Activated gamma-delta T cell treated with Interleukin-2 at 50 U/mL for 16 hours (primary cell): ENCODE data around the gene ALDH1B1.

ENCODE experiments used
- DNase-seq: peaks from one replicate; pipeline ENCODE4 v3.0.0-alpha.2; 2020

Gene ALDH1B1

DNA sequence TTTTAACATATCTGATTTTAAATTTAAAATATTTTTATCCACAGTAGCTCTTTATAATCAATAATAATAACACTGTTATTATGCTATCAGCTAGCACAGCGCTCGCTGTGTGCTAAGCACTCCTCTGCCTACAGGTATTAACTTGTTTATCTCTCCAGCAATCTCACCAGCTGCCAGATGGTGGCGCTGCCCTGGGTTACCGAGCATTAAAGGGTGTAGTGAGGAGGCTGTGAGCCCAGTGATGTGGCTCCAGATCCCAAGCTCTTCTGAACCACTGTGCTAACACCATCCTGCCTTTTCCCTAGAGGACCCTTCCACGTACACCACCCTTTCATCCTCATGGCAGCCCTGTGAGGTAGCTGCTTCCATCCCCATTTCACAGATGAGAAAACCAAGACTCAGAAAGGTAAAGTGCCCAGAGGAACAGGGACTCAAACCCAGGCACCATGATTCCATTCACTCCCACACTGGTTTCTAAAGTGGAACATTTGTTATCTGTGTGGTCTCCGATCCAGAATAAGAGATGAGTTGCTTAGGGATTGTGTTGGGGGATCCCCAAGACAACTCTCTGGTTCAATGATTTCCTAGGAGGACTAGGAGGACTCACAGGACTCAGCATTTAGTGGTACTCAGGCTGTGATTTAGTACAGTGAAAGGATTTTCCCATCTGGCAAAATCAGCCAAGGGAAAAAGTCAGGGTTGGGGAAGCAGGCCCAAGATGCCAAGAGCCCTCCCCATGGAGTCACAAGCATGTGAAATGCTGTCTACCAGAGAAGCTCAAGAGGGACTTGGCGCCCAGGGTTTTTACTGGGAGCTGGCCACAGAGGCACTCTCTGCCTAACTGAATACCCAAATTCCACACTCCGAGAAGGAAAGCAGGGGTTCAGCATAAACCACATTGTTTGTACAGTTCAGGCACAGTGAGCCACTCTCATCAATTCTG is 24.8 kb downstream of the ALDH1B1 start:
- no peak for DNase-seq

DNA sequence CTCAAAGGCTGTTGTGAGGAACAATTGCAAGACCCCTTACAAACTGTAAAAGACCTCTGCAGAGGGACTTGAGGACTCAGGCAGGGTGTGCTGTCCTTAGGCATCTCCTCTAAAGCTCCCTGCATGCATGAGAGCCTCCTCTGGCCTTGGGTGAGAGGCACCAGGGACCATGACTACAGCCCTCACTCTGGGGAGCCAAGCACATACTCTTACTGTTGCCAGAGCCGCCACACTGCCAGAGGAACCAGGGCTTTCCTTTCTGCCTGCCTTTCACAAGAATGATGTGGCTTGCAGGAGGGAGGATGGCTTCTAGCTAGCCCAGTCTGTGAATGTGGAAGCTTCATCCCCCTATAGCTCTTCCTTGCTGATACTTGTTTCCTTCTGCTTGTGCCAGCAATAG is 25.9 kb downstream of the ALDH1B1 start:
- DNase-seq = no peak

DNA sequence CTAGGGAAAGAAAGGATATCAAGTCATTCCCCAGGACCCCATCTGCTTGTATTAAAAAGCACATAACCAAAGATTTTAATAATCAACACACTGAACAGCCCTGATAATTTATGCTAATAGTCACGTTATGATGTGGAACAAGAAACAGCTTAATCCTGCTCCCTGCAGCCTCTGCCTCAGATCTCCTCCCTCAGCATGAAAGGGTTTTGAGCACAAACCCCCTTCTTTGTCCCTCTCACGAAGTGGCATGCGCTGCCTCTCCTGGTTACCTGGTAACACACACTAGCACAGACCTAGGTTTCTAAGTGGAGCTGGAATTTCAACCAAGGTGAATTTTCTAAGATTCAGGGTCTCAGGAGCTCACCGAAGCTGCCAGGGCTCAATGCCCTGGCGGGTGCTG is 26.7 kb downstream of the ALDH1B1 start:
- no peak for DNase-seq

DNA sequence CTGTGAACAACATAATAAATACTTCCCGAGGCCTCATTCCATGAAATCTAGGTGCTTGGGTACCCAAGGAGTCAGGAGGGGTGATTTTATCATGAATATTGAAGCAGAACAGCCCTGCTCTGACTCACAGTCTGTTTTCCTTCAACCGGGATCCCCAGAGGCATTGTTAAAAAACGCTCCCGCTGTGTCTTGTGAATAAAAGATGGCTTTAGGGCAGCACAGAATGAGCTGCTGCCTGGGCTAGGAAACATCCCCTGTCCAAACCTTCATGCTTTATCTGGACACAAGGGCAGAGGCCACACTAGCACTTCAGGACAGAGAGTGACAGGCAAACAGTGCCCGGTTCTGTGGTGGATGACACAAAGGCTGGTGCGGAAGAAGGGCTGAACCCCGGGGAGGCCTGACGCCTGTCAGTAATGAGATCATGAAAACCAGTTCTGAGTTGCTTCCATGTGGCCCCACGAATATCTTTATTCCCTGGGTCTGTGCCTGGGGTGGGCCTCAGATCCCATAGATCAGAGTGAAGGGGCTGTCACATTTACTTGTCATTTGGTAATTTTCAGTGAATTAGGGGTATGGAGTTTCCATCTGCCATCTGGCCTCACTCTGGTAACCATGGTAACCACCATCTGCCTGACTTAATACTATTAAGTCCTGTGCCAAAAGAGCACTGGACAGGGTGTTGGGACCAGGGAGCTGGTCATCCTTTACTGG is 29.2 kb downstream of the ALDH1B1 start:
- no peak for DNase-seq

DNA sequence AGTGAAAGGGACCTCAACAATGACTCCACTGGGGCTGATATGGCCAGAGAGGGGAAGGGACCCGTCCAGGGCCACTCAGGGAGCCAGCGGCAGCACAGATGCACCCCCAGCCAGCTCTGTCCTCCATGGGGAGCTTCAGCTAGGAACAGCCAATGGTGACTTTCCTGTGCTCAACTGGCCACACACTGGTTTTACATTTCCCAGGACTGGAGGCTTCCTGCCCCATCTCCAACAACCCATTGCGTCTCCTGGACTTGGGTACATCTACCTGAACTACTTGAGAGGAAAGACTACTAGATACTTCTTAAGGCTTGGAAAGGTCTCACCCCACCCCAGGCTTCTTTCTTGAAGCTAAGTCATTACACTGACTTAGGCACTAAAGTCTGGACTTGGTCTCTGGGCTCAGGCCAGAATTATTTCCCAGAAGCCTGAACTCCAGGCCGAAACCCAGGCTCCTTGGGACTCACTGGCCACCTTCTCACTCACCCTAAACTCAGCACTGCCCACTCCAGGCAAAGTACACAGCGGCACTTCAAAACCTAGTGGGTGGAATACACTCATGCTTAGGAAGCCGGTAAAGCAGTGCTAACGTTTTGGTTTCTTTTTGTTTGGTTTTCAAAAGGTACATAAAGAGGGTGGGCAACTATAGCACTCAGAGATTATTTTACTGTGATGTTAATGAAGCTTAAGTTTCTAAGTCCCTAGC is 30.2 kb downstream of the ALDH1B1 start:
- DNase-seq = no peak

DNA sequence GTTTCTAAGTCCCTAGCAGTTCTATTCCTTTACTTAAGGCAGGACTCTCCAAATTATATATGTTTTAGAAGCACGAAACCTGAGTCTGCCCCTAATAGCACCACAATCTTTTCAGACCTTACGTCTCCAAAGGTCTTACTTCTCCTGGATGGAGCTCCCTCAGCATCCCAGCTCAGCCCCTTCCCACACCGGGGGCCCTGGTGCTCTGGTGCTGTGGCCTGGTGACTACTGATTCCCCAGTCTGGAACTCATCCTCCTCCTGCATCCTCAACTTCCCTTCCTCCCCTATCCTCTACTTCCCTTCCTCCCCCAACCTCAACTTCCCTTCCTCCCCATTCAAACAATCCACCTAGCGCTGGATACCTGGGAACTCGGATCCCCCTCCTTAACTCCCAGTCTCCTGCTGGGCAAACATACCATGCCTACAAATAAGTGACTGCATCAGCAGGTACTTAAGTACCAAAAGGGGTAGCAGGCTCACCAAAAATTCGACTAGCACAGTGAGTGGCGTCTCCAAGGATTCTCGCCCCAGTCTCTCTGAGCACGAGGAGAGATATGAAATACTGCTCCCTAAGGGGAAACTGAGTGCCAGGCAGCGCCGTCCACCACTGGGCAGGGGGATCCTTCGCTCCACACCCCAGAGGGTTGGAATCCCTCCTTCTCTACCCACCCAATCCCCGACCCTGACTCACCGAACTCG is 30.9 kb downstream of the ALDH1B1 start:
- DNase-seq = no peak

DNA sequence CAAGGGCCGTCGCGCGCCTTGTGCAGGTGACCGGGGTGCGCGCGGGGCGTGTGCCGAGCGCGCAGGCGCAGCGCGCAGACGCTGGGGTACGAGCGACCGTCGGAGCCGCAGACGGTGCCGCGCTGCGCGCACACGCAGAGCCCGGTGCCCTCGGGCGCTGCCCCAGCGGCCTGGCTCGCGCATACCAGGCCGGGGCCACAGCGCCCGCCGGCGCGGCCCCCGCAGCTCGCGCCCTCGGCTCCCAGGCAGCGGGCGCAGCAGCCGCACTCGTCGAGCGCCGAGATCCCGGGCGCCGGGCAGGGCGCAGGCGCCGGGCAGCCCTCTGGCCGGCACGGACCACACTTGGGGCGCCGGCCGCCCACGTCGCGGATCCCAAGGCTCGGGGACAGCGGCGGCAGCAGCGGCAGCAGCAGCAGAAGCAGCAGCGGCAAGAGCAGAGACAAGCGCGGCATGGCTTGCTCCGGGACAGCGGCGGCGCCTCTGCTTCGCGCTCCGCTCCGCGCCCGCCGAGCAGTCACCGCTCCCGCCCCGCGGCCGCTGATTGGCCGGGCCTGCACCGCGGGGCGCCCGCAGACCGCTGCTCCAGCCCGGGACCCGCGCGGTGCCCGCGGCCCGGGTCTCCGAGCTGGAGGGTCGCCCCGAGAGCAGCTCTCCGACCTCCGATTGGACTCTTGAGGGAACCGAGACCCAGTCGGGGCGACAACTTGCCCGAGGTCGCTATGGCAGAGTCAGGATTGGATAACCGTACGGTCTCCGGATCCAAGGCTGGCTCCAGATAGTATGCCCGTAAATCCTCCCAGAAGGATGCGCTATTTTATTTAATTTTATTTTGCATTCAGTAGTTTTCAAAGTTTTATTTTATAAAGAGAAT is 31.7 kb downstream of the ALDH1B1 start, which contains the start of gene IGFBPL1:
Gene IGFBPL1, minus strand, starts transcription at position 482 of the 871 bp plus-strand sequence. Its CDS starts 30 bp downstream, at position 452.
- DNase-seq = no peak

DNA sequence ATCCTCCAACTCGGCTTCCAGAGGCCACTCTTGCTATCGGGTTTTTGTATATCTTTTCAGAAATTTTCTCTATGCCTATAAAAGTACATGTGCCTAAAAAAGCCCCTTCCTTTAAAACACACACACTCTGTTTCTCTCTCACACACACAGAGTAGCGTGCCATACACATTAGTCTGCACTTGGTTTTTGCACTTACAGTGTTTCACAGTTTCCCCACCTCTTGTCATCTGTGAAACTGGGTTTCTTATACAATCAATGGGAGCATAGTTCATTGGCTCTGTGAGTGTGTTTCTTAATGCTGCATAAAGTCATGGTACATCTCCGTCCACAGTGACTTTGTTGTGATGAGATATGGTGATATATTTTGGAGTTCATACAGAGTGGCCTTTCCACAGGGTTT is 32.4 kb downstream of the ALDH1B1 start:
- DNase-seq = no peak

DNA sequence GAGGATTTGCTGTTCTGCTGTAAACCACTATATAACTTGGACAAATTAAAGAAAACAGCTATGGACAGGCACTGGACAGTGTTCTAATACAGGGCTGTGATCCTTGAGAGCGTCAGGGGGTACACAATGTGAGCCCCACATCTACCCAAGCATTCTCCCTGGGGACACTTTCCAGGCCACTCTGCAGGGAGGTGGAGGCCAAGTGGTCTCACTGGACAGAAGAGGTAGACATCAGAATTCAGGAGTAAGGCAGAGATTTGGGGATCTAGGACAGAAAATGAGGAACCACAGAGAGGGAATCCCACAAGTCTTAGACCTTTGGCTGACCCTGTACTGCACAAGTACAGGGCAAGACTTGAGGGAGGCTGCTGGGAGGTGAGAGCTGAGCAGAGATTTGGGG is 35.6 kb downstream of the ALDH1B1 start:
- no peak for DNase-seq

DNA sequence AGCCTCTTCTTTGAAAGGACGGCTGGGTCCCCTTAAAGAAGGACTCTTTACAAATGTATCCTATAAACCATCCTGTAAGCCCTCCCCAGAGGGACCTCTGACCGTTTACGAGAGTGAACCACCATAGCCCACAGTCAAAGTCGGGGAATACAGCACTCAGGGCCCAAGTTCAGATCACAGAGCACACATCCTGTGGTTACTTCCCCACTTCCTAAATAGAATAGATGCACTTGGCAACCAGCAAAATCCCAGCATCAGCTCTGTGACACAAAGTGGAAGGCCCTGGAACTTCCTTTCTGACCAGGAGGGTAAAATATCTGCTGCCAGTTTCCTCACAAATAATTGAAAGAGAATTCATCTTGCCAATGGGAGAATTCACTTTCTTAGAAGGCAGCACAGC is 38.6 kb downstream of the ALDH1B1 start:
- no peak for DNase-seq

DNA sequence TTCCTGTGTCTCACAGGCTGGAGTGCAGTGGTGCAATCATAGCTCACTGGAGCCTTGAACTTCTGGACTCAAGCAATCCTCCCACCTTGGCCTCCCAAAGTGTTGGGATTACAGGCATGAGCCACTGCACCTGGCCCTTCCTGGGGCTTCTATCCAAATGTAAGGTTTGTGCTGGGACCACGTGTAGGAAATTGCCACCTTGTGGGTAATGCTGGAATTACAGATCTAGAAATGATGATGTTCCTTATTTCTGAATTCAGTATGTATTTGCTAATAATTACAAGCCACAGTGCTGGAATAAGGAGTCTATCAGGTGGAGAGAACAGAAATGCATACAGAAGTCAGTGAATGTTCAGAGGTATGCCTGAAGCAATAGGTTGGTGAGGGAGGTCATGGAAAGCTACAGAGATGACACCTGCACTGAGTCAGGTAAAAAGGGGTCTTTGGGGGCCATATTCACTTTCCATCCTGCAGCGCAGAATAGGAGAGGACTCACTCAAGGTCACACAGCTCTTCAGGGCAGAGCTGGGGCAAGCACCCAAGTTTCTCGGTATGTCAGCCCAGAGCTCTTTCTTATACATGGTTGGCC is 40.5 kb downstream of the ALDH1B1 start:
- DNase-seq = no peak

DNA sequence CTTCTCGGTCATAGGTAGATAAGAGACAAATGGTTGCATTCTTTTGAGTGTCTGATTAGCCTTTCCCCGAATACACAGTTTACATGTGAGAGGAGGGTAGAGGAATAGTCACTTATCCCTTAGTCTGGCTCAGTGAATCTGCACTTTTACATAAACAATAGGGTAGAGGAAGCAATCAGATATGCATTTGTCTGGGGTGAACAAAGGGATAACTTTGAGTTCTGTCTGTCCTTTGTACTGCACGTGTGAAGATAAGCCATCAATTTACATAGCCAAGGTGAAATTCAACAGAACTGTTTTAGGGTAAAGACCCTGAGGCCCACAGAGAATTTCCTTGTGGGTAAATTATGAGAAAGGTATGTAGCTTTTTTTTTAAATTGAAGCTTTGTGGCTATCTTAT is 41.9 kb downstream of the ALDH1B1 start:
- no peak for DNase-seq

DNA sequence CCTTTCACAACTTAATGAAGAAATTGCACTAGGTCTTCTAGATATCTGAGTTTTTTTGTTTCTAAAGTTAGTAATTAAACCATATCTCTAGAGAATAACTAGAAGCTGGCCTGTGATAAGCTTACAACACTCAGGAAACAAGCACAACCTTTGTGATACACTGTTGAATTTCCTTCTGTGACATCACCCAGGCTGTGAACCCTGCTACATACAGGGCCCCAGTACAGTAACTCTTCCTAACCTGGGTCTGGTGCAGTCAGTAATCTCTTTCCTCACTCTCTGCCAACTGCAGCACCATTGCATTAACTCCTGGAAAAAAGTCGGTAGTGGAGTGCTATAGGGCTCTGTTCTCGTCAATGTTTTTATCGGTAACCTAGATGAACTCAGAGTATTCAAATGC is 42.4 kb downstream of the ALDH1B1 start:
- DNase-seq = no peak

DNA sequence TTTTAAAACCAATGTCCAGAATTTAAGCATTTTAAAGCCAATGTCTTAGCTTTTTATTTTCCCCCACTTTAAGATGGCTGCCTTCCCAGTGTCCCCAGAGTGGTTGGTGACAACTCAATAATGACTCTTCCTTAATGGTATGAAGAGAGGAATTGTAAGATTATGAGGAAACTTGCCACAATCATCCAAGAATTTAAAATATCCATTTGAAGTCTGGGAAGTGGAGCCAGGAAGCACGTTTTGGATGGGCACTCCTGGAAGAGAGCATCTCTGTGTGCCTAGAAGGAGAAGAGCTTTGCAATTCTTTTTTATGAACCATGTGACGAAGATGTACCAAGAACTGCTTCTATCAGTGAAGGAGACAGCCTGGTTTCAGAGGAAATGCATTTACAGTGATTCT is 43.0 kb downstream of the ALDH1B1 start:
- DNase-seq = no peak

DNA sequence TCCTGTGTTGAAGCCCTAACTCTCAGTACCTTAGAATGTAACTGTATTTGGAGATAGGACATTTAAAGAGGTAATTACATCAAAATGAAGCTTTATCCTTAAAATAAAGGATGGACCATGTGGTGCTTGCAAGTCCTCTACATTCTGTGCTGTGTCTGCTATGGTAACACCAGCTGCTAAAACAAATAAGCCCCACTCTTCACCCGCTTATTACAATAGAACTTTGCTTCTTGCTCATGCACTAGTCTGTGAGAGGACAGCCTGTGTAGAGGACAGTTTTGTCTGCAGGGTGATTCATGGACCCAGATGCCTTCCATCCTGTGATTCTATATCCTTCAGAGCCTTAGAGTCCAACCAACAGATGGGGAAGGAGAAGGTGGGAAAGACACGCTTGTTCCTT is 44.2 kb downstream of the ALDH1B1 start:
- no peak for DNase-seq

DNA sequence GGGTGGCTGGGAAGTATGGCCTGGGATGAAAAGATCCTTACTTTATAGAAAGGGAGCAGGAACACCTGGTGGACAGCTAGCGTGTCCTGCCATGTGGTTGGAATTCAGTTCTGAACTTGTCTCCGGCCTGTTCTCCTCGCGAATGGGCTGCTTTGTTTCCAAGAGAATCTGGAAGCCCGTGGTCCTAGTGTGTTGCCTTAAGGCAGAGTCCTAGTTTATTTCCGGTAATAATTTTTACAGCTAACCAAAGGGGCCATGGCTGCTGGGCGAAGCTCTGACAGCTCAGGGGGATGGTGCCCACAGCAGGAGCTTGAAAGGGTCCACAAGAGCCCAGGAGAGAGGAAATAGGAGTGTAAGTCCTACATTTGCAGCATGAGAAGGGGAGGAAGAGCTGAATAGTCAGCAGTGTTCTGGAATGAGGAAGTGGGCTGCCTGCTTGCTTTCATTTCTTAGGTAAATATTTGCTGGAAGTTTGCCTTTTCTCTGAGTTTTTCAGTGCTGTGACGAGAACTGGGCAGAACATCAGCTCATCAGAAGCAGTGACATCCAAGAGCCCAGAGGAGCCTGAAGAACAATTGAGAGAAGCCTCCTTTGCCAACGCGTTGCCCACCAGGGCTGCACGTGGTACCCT is 44.8 kb downstream of the ALDH1B1 start:
- no peak for DNase-seq

DNA sequence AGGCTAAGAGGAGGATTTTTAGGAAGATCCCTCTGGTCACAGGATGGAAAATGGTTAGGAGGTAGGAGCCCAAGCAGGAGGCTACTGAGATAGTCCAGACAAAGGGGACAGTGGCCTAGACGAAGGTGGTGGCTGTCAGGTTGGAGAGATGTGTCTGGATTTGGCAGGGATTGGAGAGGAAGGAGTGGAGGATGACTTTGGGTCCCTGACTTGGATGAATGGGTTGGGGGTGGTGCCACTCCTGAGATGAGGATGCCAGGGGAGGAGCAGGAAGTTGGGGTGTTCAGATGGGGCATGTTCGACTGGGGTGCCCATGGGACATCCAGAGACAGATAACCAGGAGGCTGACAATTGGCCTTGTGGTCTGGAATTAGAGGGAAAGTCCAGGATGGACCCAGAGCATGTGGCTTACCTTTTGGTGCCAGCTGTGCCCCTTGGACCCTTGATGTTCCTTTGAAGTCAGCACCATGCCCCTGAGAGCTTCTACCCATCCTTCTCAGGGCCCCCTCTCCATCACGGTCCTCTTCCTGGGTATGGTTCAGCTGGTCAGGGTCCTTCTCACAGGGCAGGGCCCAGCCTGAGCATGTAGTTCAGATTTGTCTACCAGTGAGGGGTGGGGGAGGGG is 46.9 kb downstream of the ALDH1B1 start:
- no peak for DNase-seq

DNA sequence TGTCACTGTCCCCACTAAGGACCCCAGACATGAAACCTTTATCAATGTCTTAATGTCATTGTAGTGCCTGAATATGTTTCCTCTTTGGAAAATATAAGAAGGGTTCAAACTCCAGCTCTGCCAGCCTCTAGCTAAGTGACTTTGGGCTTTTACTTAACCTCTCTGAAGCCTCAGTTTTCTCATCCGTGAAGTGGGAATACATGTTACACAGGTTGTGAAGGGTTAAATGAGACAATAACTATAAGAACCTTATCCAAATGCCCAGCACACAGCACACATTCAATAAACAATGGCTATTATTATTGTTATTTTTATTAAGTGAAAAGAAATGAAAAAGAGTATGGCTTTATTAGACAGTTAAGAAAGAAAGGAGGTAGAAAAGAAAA is 47.4 kb downstream of the ALDH1B1 start:
- no peak for DNase-seq

DNA sequence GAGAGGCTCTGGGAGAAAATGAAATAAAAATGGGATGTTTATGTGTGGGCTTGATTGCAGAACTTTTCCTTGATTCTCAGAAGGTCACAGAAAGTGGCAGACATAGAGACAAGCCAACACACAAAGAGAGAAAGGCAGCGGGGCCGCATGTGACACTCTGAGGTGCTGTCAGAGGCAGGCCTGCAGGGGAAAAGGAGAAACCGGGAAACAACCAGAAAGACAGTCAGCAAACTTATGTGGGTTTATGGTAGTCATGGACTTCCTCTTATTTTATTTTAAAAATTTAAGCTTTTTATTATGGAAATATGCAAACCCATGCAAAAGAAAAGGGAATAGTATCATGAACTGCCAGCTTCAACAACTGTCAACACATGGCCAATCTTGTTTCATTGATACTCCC is 48.0 kb downstream of the ALDH1B1 start:
- DNase-seq = no peak

DNA sequence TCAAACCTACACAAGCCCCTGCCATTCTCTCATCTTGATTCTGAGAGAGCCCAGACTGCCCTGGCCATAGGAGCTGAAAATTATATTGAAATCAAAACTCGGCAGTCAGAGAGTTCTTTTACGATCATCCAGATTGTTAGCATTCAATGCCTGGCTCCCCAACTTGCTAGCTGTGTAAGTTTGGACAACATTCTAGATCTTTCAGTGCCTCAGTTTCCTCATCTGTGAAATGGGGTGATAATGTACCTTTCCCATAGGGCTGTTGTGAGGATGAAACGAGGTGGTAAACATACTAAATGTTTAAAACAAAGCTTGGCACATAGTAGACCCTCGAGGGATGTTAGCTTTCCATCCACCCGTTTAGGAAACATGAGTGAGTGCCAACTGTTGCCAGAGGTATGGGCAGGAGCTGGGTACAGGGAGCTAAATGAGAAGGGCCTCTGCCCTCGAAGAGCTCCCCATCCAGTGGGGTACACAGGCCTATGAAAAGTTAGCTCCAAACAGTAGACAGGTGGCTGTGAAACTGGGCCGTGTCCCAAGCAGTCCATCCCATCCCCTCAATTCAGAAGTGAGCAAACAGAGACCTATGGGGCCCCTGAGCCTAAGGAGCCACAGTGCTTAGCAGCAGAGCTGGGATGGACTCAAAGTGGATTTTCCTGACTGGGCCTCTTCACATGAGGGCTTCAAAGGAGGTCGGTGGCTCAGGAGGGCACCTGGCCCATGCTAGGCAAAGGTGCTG is 49.0 kb downstream of the ALDH1B1 start:
- no peak for DNase-seq
